GM19467 (cell line): Measurements from ENCODE around the gene FSTL3.

Source experiments
- ATAC-seq: cut with Tn5 transposase; IDR thresholded peaks from one replicate; pipeline ENCODE4 v1.9.1; 2021; ENCODE audit warnings: mild to moderate bottlenecking, moderate library complexity; ENCODE audit not compliant: unreplicated experiment

FSTL3 gene

DNA sequence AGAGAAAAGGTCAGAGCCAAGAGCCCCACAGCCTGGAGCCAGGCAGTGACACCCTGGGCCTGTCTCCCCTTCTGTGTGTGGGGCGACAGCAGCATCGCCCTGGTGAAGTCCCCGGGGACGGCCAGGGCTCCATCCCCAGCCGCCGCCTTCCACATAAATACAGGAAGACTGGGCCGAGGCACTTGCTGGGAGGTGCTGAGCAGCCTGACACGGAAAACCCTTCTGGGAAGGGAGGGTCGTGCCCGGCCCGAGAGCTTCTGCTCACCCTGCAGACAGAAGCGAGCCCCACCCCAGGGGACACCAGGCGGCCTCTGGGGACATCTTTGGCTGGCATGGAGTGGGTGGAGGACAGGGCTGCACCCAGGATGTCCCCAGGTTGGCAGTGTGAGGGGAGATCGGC lies 31.4 kb upstream of the FSTL3 start:
- ATAC-seq = no peak

- ATAC-seq = no peak
These were observed 30.0 kb upstream of the FSTL3 start for GRCh38 chr19:645912-646778.

- ATAC-seq = no peak
These were observed 29.2 kb upstream of the FSTL3 start for GRCh38 chr19:646779-647565.

DNA sequence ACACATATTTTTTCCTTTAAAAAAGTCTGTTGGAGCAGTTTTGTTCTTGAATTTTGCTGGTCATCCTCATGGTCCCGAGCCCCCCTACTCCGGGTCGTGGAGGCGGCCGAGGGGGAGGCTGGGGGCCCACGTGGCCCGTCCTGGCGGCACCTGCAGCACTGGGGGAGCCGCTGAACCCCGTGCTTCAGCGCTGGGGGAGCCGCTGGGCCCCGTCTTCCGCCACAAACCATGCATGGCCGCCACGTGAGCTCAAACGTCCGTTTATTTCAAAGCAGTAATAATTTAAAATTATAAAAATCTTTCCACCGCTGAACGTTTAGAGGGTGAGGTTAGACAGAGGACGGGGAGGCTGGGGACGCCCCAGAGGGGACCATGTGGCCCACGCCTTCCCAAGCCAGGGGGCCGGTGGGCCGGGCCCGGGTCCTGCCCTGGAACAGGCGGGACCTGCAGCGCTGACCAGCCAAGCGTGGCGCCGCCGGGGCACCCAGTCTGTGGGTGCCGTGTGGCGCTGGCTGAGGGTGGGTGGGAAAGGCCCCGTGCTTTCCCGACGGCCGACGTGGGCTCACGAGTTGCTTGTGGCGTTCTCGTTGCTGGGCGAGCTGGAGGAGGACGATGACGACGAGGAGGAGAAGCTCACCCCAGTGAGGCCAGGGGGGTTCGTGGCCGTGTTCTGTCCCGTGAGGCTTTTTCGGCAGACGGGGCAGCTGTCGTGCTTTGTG lies 28.5 kb upstream of the FSTL3 start:
- ATAC-seq = no peak

DNA sequence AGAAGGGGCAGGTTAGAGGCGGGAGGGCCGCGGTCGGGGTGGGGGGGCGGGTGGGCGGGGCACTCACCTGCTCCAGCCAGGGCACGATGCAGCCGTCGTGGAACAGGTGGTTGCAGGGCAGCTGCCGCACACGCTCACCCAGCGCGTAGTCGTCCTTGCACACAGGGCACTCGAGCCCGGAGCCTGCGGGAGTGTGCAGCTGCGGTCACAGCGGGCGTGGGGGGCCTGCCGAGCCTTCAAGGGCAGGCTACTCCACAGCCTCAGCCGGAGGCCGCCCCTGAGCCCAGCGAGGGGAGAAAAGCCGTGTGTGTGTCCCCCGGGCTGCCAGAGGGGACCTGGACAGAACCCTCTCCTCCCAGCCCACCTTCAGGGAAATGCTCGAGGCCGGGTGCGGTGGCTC lies 27.9 kb upstream of the FSTL3 start:
- no peak for ATAC-seq

DNA sequence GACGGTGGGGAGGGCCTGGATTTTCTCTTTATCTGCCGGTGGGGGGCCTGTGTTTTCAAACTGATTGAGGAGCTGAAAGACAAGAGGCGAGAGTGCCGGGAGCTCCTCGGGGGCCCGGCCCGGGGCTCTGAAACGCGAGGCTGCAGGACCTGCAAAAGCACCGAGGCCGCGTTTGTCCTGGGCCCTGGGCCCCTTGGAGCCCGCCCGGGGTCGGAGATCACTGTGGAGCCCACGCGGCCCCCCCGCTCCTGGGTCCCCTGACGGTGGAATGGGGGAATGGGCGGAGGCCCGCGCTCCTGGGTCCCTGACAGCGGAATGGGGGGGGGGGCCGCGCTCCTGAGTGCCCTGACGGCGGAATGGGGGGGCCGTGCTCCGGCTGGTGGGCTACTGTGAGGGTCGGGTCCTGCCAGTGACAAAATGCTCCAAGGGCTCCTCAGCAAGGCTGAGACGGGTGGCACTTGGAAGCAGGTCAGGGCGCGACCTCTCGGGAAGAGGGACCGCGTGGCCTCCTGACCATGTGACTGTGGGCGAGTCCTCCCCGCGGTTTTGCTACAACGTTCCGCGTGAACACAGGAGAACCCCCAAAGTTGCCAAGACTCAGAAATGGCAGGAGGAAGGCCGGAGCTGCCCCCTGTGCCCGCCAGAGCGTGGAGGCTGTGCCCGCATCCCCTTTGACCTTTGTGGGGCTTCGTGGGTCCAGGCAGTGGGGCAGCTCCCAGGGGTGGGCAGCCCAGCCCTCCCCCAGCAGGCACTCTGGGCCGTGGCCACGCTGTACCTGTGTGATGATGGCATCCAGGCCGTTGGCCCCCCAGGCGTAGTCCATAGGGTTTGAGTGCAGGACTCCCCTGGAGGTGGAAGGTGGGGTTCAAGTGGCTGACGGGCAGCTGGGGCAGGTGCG lies 27.0 kb upstream of the FSTL3 start:
- no peak for ATAC-seq

DNA sequence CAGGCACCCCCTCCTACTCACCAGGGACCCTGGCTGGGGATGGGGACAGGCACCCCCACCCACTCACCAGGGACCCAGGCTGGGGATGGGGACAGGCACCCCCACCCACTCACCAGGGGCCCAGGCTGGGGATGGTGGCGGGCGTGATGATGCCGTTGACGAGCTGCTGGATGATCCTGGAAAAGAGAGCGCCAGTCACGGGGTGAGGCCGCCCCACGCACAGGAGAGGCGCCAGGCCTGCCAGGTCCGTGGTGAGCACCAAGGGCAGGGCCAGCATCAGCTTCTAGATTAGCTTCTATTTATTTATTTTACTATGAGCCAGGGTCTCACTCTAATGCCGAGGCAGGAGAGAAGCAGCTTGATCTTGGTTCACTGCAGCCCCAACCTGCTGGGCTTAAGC lies 26.1 kb upstream of the FSTL3 start:
- ATAC-seq = no peak

GRCh38 chr19:651114-651818 lies 24.9 kb upstream of the FSTL3 start:
- no peak for ATAC-seq

GRCh38 chr19:651991-652390 lies 24.2 kb upstream of the FSTL3 start:
- no peak for ATAC-seq

GRCh38 chr19:652467-653389 lies 23.5 kb upstream of the FSTL3 start:
- ATAC-seq = no peak

- ATAC-seq = no peak
These were observed 22.8 kb upstream of the FSTL3 start for GRCh38 chr19:653425-653824.

DNA sequence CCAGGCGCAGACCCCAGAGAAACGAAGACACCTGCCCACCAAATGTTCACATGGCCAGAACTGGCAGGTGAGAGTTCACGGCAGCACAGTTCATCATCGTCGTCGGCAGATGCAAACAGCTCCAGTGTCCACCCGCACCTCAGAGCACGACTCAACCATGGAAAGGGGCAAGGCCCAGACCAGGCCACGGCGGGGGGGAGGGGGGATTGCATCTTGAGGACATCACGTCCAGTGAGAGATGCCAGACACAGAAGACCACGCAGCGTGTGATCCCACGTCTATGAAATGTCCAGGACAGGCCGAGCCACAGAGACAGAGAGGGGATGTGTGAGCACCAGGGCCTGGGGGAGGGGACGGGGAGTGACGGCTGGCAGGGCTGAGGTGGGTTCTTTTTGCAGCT lies 20.5 kb upstream of the FSTL3 start:
- ATAC-seq = no peak

DNA sequence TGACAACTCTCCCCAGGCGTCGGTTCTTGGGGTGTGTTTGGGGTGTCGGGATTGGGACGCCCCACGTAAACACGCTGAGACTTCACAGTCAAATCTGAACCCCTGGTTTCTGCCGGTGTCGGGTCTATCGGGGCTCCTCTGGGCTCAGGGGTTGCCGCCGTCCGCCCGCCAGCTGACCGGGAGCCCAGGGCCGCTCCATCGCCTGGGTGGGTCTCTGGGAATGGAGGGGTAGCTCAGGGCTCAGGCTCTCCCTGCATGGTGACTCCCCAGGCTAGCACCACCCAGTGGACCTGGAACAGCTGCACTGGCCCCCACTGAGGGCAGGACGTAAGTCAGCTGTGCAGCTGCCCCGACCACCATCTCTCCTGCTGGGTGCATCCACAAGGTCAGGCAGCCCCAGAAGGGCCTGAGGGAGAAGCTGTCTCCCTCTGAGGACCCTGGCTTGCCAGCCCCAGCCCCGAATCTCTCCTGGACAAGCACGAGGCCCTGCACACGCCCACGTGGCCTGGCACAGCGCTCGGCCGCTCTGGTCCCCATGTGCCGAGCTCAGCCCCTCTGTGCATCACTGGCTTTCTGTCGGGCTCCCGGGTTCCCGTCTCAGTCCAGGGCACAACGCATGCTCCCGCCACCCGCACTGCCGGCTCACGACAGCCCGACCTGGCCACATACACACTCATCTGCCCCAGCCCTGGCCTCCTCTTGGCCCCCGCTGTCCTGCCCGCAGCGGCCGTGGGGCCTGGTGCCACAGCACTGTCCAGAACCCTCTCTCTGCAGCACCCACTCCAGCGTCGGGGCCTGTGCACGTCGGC lies 19.2 kb upstream of the FSTL3 start:
- ATAC-seq = no peak

DNA sequence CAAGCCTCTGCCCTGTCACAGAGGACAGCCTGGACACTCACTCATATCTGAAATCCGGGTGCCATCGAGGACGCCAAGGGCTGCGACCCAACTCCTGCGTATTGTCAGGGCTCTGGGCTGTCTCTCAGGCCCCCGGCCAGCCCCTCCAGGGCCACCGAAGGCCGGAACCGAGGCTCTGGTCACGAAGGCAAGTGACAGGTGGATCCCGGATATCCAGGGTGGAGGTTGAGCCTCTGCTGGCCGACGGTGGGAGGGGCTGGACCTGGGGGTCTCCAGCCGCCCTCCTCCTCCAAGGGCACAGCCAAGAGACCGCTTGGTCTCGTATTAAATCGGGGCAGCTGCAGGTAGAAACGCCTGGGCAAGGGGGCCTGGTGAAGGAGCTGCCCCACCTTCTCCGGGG lies 18.6 kb upstream of the FSTL3 start:
- ATAC-seq = no peak

DNA sequence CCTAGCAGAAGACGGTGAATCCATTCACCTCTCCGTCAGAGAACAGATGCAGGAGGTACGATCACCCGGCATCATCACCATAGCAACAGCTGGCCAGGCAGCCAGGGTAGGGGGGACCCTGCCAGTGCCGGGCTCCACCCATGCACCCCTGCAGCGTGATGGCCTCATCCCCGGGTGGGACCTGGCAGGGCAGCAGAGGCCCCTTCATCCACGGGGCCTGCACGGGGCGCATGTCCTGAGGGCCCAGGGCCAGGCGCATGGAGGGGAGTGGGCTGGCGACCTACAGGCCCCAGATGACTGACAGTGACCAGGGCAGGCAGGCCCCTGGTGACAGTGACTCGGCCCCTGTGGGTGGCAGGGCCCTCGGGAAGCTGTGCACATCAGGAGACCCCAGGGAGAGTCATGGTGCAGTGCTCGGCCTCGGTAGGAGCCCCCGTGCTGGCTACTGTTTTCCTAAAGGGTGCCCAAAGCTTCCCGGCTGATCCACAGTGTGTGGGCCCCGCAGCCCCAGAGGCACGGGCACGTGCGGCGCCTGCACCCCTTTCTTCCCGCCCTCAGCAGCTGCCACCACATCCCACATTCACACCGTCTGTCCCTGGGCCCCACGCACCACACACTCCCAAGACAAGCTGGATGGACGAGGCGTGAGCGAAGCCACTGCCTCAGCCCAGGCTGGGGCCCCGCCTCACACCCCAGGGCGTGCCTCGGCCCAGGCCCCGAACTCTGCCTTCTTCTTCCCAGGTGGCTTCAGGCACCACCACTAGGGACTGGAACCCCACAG lies 17.9 kb upstream of the FSTL3 start:
- no peak for ATAC-seq

GRCh38 chr19:658916-659839 lies 17.0 kb upstream of the FSTL3 start:
- ATAC-seq = no peak
